HG03558 (cell line): Measurements from ENCODE around the gene NUCKS1.
"Not testable (repeated sequence)": the region's sequence is repeated elsewhere in the genome, so short reads cannot be mapped to it uniquely, and the experiment has no call there.

Experiments used
- ATAC-seq: cut with Tn5 transposase; IDR thresholded peaks from one replicate; pipeline ENCODE4 v1.9.1; 2021; ENCODE audit warnings: moderate number of reproducible peaks; ENCODE audit not compliant: unreplicated experiment; ENCODE audit errors: extremely low read depth

NUCKS1 gene

DNA sequence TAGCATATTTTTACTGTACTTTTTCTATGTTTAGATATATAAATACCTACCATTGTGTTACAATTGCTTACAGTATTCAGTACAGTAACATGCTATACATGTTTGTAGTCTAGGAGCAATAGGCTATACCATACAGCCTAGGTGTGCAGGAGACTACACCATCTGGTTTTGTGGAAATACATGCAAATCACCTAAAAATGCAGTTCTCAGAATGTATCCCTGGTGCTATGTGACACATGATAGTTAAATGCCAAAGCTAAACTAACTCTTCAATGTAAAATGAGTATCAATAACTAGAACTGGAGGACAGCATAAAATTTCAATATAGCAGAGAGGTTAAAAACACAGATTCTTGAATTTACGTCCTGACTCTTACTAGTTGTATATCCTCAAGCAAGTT is 14.8 kb downstream of the NUCKS1 start:
- no peak for ATAC-seq

GRCh38 chr1:205733438-205734175 is 16.4 kb downstream of the NUCKS1 start:
- ATAC-seq: no peak

DNA sequence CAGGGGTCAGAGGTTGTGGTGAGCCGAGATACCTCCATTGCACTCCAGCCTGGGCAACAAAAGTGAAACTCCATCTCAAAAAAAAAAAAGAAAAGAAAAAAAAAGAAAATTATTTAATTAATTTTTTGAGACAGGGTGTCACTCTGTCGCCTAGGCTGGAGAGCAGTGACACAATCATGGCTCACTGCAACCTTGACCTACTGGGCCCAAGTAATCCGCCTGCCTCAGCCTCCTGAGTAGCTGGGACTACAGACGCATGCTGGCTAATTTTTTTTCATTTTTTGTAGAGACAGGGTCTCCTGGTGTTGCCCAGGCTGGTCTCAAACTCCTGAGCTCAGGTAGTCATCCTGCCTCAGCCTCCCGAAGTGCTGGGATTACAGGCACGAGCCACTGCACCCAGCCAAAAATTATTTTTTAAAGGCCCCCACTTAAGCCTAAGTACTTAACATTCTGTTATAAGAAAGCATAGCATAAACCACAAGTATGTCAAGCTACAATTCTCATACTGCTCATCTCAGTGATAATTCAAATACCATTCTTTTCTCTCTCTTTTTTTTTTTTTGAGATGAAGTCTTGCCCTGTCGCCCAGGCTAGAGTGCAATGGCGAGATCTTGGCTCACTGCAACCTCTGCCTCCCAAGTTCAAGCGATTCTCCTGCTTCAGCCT is 19.9 kb downstream of the NUCKS1 start:
- no peak for ATAC-seq

- ATAC-seq: no peak
These were observed 23.3 kb downstream of the NUCKS1 start for GRCh38 chr1:205726619-205727125.

DNA sequence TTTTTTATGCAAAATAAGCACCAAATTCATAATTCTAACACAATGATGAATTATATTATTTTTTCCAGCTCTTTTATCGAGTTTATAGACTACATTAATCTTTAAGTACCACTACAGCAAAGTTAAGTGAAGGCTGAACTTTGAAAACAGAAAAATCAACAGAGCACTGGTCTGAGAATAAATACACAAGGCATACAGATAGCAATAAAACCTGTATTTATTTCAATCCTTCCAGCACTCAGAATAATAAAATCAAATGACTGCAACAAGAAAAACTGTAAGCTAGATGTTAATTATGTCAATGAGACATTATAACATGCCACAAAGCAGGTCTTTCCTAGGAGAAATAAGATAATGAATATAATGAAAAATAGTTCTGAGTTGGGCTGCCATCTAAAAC is 24.5 kb downstream of the NUCKS1 start:
- ATAC-seq: no peak

GRCh38 chr1:205720740-205721139 is 29.2 kb downstream of the NUCKS1 start:
- ATAC-seq: not testable (repeated sequence)

DNA sequence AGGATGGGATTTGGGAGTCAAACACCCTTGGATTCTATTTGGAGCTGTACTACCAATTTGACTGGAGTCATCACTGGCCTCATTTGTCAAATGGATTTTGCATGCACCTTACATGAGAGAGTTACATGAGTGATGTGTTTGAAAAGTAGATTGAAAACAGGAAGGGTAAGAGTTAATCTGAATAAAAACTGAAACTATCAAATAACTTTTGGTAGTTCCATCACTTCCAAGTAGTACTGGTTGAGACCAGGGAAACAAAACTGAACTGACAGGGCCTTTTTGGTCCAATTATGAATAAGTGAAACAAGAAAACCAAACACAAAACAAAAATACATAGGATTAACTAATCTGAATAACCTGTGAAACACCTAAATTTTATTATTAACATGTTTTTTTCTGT is 30.2 kb downstream of the NUCKS1 start:
- no peak for ATAC-seq

DNA sequence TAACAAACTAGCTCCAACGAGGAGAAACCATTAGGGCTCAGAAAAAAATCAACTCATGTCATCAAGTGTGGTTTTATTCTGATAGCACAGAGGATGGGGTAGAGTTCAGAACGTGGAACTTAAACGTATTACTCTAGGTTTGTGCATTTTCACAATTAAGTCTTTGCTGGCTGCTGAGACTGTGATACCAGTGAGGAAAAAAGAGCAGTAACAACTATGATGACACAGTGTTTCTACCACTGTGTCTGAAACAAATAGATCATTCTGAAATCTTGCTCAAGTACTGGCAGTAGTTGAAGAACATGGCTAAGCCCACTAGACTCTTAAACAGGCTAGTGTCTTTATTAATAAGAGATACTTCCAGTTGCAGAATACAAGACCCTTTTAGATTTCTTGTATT is 31.0 kb downstream of the NUCKS1 start:
- no peak for ATAC-seq

DNA sequence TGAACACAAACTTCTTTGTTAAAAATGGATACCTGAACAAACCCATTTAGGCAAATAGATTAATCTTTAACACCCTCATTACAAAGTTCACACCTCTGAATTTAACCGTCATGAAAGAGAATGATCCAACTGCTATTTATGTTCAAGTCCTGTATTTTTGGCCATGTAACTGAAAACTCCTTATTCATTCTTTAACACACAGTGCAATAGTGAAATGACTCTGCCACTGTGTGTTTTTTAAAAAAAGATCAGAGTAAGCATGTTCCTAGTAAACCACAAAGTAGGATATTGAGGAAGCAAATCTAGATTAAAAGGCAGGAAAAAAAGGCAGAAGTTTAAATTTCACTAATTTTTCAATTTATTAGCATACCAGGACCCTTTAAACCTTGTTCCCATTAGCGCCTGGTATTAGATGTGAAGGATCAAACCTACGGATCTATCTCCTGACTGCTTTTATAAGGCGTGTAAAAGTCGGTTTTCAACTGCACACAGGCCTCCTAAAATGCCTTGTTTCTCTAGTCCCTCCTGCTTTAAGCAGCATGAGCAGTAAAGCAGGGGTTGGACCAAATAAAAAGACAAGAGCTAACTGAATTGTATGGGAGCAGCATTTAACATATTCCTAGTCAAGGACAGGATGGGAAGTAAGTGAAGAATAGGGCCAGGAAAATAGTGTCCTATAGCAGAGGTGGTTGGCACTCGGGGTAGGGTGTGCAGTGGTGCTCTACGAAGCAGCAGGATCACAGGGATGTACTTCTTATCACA is 33.4 kb downstream of the NUCKS1 start:
- ATAC-seq: no peak

DNA sequence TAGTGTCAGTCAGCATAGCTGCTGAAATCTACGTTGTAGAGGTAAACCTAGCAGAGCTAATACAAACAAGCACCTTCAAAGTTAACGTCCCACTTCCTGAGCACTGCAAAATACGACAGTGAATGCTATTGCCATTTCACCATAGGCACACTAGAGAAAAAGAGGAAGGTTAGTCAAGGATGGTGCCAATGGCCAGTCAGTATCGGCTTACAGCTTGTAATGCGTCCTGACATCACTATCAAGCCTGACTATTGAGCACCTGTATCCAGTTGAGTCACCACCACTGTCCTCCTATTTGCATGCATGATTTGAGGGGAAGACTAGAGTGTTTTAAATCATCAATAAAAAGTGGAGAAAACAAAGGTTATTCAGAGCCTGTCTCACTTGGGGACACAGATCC is 34.4 kb downstream of the NUCKS1 start:
- ATAC-seq: no peak

GRCh38 chr1:205714906-205715246 is 35.1 kb downstream of the NUCKS1 start:
- ATAC-seq: no peak

DNA sequence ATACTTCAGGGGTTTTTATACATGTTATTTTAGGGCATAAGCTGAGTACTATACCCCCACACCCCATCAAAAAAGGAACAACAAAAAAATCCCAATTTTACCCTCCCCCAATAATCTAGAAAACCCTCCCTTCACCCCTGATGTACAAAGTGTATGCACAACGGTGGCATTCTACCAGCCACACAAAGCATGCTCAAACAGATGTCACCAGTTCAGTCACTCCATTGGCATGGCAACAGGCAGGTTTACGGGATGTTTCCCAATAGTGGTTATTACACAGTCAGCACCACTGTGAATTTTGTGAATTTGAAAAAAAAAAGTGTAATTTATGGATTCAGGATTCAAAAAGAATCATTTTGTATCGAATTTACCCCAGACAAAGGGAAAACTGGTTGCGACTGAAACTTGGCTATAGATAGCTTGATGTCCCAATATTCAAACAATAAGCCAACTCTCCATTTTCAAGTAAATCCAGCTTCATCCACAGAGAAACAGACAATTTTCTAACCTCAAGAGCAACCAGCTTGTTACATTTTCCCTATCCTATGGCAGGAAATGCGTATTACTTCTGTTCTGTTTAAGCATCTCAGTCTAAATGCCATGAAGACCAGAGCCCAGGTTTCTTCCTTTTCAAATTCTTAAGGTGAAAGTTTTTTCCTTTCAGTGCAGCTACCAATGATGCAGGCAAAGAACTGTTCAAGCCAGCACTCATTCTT is 35.6 kb downstream of the NUCKS1 start:
- no peak for ATAC-seq

DNA sequence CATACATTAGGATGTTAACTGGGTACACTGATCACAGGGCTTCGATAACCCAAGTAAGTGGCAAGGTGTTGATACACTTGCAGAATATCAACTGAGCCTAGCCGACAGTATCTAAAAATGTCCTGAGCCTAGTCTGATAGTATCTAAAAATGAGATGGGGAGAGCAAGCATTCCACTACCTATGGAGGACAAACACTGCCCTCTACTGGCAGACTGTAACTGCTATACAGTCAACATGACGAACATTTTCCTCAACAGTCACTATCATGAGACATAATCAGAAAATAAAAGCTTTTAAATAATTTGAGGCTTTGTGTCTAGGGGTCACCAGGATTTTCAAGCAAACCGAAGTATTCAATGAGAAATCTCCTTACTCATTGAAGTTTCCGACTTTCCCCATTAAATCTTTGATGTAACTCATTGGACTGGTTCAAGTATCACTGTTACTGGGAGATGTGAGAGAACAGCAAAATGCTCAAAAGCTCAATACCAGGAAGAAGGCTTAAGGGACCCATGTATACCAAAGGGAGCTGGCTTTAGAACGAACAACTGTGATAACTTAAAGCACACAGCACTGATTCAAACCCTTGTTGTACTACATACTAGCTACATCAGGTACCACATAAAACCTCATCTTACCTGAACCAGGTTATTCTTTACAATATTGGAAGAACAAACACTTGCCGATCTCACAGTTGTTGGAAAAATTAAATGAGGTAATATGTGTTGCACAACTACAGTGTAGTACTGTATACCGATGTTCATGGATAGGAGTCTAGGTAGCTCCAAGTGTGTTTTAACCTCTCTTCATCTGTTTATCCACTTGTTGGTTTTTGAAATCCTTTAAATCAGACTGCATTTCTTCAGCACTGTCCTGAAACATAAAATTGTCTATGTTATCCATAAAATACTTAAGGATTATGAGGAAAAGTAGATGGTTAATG is 38.6 kb downstream of the NUCKS1 start:
- ATAC-seq: no peak

- ATAC-seq: no peak
These were observed 39.5 kb downstream of the NUCKS1 start for GRCh38 chr1:205710201-205711062.

DNA sequence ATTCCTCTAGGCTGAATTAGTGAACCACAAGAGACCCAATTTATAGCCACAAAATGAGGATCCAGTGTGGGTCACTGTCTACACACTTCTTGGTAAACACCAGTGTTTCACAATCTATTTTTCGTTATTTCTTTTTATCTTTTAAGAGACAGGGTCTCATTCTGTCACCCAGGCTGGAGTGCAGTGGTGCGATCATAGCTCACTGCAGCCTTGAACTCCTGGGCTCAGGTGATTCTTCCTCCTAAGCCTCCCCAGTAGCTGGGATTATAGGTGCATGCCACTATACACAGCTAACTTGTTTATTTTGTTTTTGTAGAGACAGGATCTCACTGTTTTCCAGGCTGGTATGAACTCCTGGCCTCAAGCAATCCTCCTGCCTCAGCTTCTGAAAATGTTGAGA is 40.3 kb downstream of the NUCKS1 start:
- no peak for ATAC-seq

GRCh38 chr1:205709059-205709398 is 41.0 kb downstream of the NUCKS1 start:
- no peak for ATAC-seq

- ATAC-seq: no peak
These were observed 43.1 kb downstream of the NUCKS1 start for GRCh38 chr1:205706601-205707502.

DNA sequence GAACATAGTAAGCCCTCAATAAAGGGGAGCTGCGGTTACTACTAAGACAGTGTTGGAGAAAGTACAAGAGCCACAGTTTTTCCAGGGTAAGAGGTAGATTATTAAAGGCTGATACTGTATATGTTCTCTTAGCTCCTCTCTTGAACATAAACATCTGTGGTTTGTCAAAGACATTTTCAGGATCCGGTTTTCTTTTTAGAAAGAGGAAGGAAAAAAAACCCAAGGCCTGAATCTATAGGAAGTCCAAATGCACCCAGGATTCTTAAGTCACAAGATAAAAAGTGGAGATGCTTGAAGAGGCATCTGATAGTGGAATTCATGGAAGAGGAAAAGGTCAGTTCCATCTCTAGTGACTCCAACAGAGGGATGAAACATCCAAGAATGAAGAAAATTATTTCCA is 45.1 kb downstream of the NUCKS1 start:
- no peak for ATAC-seq
